Fibroblast of lung (primary cell): ENCODE results near the gene TSR3. TPM values are rescaled to one million over a fixed set of nuclear protein-coding genes. Genes with fewer than 3 reads are reported as not detected.

Source experiments
- DNase-seq, 2 donors: peaks; one replicate each; pipeline versions ENCODE4 v3.0.0 to v3.0.0-alpha.2; 2010; ENCODE audit warnings: low read depth in 2 of 2
- H2AFZ ChIP-seq: 2 replicates; pipeline ENCODE4 v1.5.1; 2012; ENCODE audit warnings: low read length, control low read depth, inconsistent platforms
- H3K27ac ChIP-seq: 2 replicates; pipeline ENCODE4 v1.5.1; 2011; ENCODE audit warnings: low read length, control low read depth; ENCODE audit not compliant: insufficient read depth
- H3K27me3 ChIP-seq: 2 replicates; pipeline ENCODE4 v1.5.1; 2011; ENCODE audit warnings: mild to moderate bottlenecking, low read length; ENCODE audit not compliant: control insufficient read depth, insufficient read depth
- H3K36me3 ChIP-seq: 2 replicates; pipeline ENCODE4 v1.5.1; 2011; ENCODE audit warnings: low read length; ENCODE audit not compliant: control insufficient read depth, insufficient read depth
- H3K4me1 ChIP-seq: 2 replicates; pipeline ENCODE4 v1.5.1; 2011; ENCODE audit warnings: low read length; ENCODE audit not compliant: control insufficient read depth, insufficient read depth; ENCODE audit errors: extremely low read depth
- H3K4me2 ChIP-seq: 2 replicates; pipeline ENCODE4 v1.5.1; 2011; ENCODE audit warnings: low read length, control low read depth; ENCODE audit not compliant: insufficient read depth; ENCODE audit errors: extremely low read depth
- H3K4me3 ChIP-seq, 4 experiments: fragments of 200-600 bp in 1 of 4; sonication (generic) in 1 of 4; replicated peaks in 1 of 4; 2 replicates each; pipeline ENCODE4 v1.5.1; 2011 to 2016; ENCODE audit warnings: low read length in 4 of 4, low read depth in 3 of 4, mild to moderate bottlenecking in 3 of 4, control low read depth in 2 of 4, inconsistent platforms in 1 of 4, mixed read lengths in 1 of 4; ENCODE audit not compliant: insufficient read depth in 1 of 4; ENCODE audit errors: control extremely low read depth in 1 of 4
- H3K79me2 ChIP-seq: 2 replicates; pipeline ENCODE4 v1.5.1; 2012; ENCODE audit warnings: mild to moderate bottlenecking, low read length, inconsistent platforms; ENCODE audit not compliant: control insufficient read depth, insufficient read depth
- H3K9ac ChIP-seq: 2 replicates; pipeline ENCODE4 v1.5.1; 2011; ENCODE audit warnings: mild to moderate bottlenecking, low read length, control low read depth; ENCODE audit not compliant: insufficient read depth
- H3K9me3 ChIP-seq: 2 replicates; pipeline ENCODE4 v1.5.1; 2012; ENCODE audit warnings: low read depth, low read length; ENCODE audit not compliant: control insufficient read depth, insufficient read depth
- H4K20me1 ChIP-seq: 2 replicates; pipeline ENCODE4 v1.5.1; 2011; ENCODE audit warnings: low read length; ENCODE audit not compliant: control insufficient read depth, insufficient read depth; ENCODE audit errors: extremely low read depth
- CTCF ChIP-seq, 2 donors: IDR thresholded peaks in 1 of 2; conservative IDR thresholded peaks in 1 of 2; 1 replicate in 1 of 2; 2 replicates in 1 of 2; pipeline ENCODE4 v1.5.1; 2011 to 2012; ENCODE audit warnings: low read length in 2 of 2, control low read depth in 1 of 2, inconsistent platforms in 1 of 2, low read depth in 1 of 2, mild to moderate bottlenecking in 1 of 2
- EZH2 ChIP-seq: IDR thresholded peaks from 2 replicates; pipeline ENCODE4 v1.5.1; 2012; ENCODE audit warnings: low read length, control low read depth, mild to moderate bottlenecking; ENCODE audit errors: missing control alignments
- polyA plus RNA-seq, 2 donors: library from polyadenylated mRNA; depleted of rRNA in 1 of 2; stranded (reverse) in 1 of 2; unstranded in 1 of 2; fragments of >200 nt; gene quantifications; 2 replicates each; pipeline ENCODE4 v1.2.1, GENCODE V29; 2011 to 2012; ENCODE audit warnings: missing spikeins in 1 of 2
- total RNA-seq: library from RNA; depleted of rRNA; stranded (reverse); fragments of >200 nt; gene quantifications from 2 replicates; pipeline ENCODE4 v1.2.1, GENCODE V29; 2014

TSR3 gene
- total and polyA plus RNA-seq, 2 donors (not counting 1 experiment from before 2014, with no cell fraction given), result 36.2 to 77.6 TPM

GRCh38 chr16:1323296-1324239 lies 28.1 kb downstream of the TSR3 start:
- Histone ChIP-seq H3K27ac (peak overlapping the region; percentile 44), H3K9ac (no peak overlapping the region), H3K4me3 (no peak overlapping the region), H3K27me3 (no peaks in the 10 kb centered on the region), H2AFZ (no peak overlapping the region), H4K20me1 (no peaks in the 10 kb centered on the region), H3K79me2 (peaks cover 8% of the 10 kb centered on the region), H3K4me2 (no peak overlapping the region), H3K36me3 (peaks cover 34% of the 10 kb centered on the region), H3K9me3 (no peaks in the 10 kb centered on the region), H3K4me1 (no peaks in the 10 kb centered on the region)
- TF ChIP-seq EZH2 (no peak), CTCF (conservative IDR thresholded peaks at IDR 0.05 in 1 of 2, IDR thresholded peaks at IDR 0.05 in 1 of 2; ENCODE audit: low read depth in 1 of 2, low read length in 2 of 2) (no peak)
- DNase-seq, result no peak

- Histone ChIP-seq H2AFZ (no peak overlapping the region), H3K9ac (no peak overlapping the region), H3K36me3 (peaks cover 43% of the 10 kb centered on the region), H3K4me2 (no peak overlapping the region), H3K4me1 (no peaks in the 10 kb centered on the region), H3K4me3 (no peak overlapping the region), H3K9me3 (no peaks in the 10 kb centered on the region), H3K79me2 (peaks cover 18% of the 10 kb centered on the region), H3K27ac (no peak overlapping the region), H3K27me3 (no peaks in the 10 kb centered on the region), H4K20me1 (no peaks in the 10 kb centered on the region)
- TF ChIP-seq CTCF (conservative IDR thresholded peaks at IDR 0.05 in 1 of 2, IDR thresholded peaks at IDR 0.05 in 1 of 2; ENCODE audit: low read depth in 1 of 2, low read length in 2 of 2) (no peak), EZH2 (no peak)
- no peak for DNase-seq
Measured at GRCh38 chr16:1322407-1322806, 29.3 kb downstream of the TSR3 start.

GRCh38 chr16:1320658-1321240 lies 30.9 kb downstream of the TSR3 start:
- no peaks in the 10 kb centered on the region for H4K20me1 ChIP-seq
- no peak overlapping the region for H3K27ac ChIP-seq
- no peaks in the 10 kb centered on the region for H3K27me3 ChIP-seq
- H3K4me1 ChIP-seq, result no peaks in the 10 kb centered on the region
- H3K4me2 ChIP-seq, result no peak overlapping the region
- no peak for DNase-seq
- peaks cover 53% of the 10 kb centered on the region for H3K36me3 ChIP-seq
- no peak overlapping the region for H3K4me3 ChIP-seq
- H3K79me2 ChIP-seq, result peaks cover 31% of the 10 kb centered on the region
- no peaks in the 10 kb centered on the region for H3K9me3 ChIP-seq
- H3K9ac ChIP-seq, result no peak overlapping the region
- no peak overlapping the region for H2AFZ ChIP-seq
- TF ChIP-seq CTCF (conservative IDR thresholded peaks at IDR 0.05 in 1 of 2, IDR thresholded peaks at IDR 0.05 in 1 of 2; ENCODE audit: low read depth in 1 of 2, low read length in 2 of 2) (no peak), EZH2 (no peak)
